Body of pancreas (tissue), 4 donors: ENCODE results near the gene KRTAP19-3.

Source experiments
- POLR2A ChIP-seq, 3 donors: fragments of 450-650 bp; IDR thresholded peaks; one replicate each; pipeline ENCODE4 v1.6.1; 2016; ENCODE audit warnings: antibody characterized with exemption in 3 of 3, mild to moderate bottlenecking in 2 of 3
- TF ChIP-seq, protein P1 (sequence below), 7 experiments: fragments of 450-650 bp in 4 of 7; fragments of 200-600 bp in 3 of 7; sonication (generic) in 3 of 7; IDR thresholded peaks; one replicate each; pipeline ENCODE4 v1.5.1; 2016 to 2019; ENCODE audit warnings: antibody characterized with exemption in 7 of 7

DNA sequence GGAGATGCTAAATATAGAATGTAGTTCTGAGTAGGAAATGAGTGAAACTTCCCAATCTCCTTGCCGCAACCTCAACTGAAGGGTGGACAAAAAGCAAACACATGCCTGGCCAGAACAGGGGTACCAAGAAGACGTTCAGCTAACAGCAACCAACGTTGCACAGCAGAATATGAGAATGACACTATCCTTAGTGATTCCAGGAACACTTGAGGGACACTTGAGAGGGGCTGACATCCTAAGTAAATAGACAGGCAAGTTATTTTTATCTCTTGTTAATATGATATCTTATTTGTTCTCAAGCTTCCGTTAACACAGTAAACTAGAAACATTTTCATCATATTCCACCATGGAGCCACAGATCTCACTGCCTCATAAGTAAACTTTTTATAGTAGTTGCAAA, 12.6 kb downstream of the KRTAP19-3 start:
- TF ChIP-seq, protein P1, sequence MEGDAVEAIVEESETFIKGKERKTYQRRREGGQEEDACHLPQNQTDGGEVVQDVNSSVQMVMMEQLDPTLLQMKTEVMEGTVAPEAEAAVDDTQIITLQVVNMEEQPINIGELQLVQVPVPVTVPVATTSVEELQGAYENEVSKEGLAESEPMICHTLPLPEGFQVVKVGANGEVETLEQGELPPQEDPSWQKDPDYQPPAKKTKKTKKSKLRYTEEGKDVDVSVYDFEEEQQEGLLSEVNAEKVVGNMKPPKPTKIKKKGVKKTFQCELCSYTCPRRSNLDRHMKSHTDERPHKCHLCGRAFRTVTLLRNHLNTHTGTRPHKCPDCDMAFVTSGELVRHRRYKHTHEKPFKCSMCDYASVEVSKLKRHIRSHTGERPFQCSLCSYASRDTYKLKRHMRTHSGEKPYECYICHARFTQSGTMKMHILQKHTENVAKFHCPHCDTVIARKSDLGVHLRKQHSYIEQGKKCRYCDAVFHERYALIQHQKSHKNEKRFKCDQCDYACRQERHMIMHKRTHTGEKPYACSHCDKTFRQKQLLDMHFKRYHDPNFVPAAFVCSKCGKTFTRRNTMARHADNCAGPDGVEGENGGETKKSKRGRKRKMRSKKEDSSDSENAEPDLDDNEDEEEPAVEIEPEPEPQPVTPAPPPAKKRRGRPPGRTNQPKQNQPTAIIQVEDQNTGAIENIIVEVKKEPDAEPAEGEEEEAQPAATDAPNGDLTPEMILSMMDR (IDR thresholded peaks at IDR 0.05) = no peak
- no peak for TF ChIP-seq POLR2A (IDR thresholded peaks at IDR 0.05)
